GM21786 (cell line): ENCODE measurements around the gene POC5.
A peak's percentile ranks its signal among the peaks of the same experiment; 100 is the strongest.
"Not testable (repeated sequence)": the region's sequence is repeated elsewhere in the genome, so short reads cannot be mapped to it uniquely, and the experiment has no call there.

Experiments used
- ATAC-seq: cut with Tn5 transposase; IDR thresholded peaks from one replicate; pipeline ENCODE4 v1.9.1; 2021; ENCODE audit not compliant: unreplicated experiment

Gene POC5

DNA sequence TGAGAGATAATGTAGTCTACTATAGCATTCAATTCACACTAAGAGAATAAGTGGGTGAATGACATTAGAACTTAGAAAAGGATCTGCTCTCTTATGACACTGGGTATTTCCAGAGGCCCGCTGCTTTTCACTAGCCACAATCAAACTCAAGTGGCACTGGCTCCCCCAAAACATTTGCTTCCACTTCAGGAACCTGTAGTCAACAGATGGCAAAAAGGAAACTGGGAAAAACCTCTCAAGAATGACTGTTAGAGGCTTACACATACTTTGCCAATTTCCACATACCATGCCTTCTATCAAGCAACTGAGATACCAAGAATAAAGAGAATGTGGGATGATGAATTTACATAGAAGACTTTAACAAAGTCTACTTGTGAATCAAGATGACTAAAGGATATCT is 11.2 kb downstream of the POC5 start:
- ATAC-seq = no peak

DNA sequence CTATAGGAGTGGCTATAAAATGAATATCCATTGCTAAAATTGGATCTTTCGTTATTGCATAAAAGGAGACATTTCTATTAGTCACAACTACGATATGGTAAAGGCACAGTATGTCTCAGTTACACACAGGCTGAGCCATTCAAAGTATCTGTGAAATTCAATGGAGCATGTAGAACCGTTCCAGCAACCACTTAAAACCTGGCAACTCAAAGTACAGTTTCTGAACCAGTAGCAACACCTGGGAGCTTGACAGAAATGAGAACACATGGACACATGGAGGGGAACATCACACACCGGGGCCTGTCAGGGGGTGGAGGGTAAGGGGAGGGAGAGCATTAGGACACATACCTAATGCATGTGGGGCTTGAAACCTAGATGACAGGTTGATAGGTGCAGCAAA is 15.4 kb downstream of the POC5 start:
- ATAC-seq = no peak

DNA sequence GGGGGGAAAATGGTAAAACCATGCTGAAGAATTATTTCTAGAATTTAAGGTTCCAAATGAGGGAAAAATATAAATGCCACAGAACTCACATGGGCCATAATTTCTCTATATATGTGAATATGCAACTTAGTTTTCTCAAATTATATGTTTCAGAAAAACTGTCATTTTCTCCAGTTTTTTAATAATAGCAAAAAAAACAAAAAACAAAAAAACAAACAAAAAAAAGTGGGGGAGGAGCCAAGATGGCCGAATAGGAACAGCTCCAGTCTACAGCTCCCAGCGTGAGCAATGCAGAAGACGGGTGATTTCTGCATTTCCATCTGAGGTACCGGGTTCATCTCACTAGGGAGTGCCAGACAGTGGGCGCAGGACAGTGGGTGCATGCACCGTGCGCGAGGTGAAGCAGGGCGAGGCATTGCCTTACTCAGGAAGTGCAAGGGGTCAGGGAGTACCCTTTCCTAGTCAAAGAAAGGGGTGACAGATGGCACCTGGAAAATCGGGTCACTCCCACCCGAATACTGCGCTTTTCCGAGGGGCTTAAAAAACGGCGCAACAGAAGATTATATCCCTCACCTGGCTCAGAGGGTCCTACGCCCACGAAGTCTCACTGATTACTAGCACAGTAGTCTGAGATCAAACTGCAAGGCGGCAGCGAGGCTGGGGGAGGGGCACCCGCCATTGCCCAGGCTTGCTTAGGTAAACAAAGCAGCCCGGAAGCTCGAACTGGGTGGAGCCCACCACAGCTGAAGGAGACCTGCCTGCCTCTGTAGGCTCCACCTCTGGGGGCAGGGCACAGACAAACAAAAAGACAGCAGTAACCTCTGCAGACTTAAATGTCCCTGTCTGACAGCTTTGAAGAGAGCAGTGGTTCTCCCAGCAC is 21.5 kb downstream of the POC5 start:
- not testable (repeated sequence) for ATAC-seq

DNA sequence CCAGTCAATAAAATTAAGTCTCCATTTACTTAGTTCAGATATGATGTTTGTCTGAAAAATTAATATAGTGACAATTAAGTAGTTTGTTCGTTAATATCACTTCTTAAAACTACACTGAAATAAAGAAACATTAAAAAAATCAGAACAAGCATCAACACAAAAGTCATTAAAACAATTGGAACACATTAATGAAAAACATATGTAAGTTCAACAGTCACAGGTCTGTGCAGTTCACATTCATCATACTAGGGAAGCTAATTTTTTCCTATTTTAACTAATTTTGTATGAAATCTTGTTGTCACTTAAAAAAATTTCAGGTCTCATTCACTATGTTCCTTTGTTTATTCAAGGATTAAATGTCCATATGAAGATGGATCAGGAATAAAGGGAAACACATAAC is 22.5 kb downstream of the POC5 start:
- ATAC-seq = no peak

DNA sequence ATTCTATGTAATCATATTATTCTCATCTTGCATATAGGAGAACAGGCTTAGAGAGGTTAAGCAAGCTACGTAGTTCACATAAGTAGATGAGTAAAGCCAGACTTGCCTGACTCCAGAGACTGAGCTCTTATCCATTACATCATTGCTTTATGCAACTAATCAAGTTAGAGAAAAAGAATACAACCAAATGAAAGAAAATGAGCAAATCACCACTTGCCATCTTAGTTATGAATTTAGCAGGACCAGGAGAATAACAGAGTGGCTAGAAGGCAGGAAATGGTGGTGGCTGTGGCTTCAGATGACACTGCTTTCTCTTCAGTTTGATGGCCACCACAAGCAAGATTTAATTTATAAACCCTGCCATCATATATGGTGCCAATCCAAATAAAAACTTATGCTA is 26.6 kb downstream of the POC5 start:
- ATAC-seq = no peak

DNA sequence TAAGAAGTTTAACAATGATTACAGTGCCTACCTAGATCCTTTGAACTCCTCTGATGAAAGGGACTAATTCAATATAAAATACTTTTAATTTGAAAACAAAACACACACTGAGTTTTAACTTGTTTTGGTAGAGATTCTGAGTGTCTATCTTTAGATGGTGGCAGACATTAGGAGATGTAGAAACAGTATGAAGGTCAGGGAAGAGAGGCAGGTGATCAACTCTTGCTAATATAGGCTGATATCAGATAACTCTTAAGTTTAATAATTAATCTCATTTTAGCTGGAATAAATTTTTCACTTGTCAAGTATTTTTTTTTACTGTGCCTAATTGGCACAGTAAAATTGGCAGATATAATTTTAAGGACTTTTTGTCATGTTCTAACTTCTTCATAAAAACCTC is 30.8 kb downstream of the POC5 start:
- ATAC-seq = no peak

DNA sequence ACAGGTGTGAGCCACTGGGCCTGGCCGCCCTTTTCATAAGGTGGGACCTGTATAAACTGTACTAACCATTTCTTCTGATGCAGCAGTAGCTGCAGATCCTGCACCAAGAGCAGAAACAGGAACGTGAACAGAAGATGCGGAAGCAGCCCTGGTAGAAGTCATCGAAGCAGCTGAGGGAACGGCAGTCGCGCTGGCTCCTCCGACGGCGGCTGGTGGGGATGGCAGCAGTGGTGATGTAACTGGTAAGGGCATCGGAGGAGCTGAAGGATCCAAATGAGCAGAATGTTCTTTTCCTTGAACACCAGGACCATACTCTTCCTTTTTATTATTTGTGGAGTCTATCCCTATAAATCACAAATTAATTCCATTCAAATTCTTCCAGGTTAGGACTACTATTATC is 32.1 kb downstream of the POC5 start:
- no peak for ATAC-seq

DNA sequence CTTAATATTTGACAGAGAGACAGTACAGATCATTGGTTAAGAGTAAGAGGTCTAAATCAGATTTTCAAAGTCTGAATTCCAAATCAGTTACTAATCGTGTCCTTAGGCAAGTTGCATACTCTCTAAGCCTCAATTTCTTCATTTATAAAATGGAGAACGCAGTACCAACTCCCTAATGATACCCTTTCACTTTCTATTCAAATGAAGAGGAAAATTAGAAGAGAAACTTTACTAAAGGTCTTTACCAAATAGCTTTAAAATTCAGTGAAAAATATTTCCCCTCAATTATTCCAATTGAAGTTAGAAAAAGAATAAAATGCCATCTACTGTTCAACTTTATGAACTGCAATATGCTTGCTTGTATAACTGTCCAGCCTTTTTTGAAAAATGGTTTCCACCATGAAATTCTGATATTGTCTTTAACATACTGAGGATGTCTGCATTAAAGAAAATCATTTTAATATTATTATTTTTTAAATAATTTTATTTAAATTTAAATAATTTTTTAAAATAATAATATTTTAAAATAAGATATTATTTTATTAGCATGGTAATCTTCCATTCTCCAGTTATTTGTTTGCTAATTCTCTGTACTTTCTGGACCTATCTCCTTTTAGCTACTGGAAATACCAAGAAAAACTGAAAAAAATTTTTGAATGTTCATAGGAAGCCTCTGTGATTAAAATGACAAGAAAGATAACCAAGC is 36.0 kb downstream of the POC5 start:
- no peak for ATAC-seq

DNA sequence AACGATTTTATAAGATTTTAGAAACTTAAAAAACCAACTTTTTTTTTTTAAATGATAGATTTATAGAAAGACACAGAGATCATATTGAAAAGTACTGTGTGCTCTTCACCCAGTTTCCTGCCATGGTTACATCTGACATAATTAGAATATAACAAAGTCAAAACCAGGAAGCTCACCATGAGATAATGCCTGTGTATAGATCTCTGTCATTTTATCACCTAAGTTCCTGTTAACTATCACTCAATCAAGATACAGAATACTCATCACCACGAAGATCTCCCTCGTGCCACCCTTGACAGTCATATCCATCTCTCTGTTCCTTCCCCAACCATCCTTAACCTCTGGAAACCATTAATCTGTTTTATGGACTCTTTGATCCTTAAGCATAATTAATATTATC is 39.1 kb downstream of the POC5 start:
- ATAC-seq = no peak

DNA sequence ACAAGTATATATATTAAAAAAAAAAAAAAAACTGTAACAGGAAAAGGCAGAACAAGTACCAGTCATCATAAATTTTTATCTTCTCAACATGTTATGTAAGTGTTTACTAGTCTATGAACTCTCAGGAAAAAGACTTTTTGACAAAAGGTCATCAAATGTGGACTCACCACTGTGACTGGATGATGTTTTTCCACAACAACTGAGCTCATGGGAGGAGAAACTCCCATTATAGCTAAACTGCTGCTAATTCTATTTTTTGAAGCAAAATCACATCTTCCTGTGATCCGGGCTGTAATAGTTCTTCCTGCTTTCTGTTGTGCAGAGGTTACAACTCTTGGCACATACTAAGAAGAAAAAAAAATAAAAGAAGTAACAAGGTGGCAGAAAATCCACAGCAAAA is 39.6 kb downstream of the POC5 start:
- ATAC-seq = no peak

DNA sequence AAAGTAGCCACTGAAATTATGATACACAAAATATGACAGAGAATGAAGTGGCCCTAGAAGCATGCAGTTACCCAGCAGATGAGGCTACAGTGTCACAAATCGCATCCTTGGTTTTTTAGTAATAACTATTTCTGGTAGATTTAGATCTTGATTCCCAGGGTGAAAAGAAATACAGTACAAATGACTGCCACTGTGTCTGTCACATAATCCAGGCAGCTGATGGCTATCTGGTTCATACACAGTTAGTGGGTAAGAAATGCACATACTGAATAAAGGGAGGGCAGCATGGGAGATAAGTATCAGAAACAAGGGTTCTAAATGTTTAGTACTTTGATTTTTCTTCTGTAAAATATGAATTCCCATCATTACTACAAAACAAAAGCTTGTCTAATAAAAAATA is 41.5 kb downstream of the POC5 start:
- no peak for ATAC-seq

DNA sequence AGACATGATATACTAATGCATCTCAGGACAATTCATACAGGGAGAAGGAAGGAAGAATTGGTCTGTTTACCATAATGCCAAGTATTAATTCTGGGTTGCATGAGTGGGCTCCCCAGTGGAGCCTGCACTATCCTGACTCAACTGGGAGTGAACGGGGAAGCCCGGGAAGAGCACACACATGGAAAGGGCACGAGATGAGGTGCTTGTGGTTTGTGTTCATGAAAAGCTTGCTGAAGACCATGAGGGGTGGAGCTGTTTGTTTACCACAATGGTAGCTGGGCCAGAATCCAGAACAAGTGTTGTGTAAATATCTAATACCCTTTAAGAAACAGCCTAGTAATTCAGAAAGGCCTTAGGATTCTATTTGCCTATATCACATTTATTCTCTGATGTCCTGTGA is 44.6 kb downstream of the POC5 start:
- ATAC-seq = no peak

DNA sequence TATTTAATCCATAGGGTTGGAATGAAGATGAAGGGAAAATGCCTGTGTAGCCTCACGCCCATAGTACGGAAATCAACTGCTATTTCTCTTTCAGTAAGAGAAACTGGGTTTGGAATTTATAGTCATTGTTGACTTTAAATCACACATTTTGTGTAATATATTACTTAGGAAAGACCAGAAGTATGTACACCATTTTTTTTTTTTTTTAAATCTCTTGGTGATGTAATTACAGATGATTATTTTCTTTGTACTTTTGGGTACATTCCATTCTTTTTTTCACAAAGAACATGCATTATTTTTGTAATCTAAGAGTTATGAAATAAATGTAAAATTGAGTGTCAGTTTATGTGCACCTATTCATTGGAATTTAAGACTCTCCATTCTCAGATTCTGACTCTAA is 45.7 kb downstream of the POC5 start:
- ATAC-seq = no peak

DNA sequence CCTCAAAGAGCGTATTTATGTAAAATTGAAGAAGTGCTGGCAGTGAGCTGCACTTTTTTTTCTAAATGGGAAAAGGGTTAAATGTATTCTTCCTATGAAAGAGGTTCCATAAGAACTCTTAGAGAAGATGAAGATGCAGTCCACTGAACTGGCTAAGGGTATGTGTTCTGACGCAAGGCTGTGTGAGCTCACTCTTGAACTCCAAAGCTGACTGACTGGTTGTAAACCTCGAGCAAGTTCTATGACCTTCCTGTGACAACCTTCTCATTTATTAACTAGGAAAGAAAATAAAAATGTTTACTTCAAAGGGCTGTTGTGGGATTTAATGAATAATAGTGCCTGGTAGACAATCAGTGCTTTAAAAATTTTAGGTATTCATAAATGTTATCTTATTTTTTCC is 46.7 kb downstream of the POC5 start:
- ATAC-seq = no peak

DNA sequence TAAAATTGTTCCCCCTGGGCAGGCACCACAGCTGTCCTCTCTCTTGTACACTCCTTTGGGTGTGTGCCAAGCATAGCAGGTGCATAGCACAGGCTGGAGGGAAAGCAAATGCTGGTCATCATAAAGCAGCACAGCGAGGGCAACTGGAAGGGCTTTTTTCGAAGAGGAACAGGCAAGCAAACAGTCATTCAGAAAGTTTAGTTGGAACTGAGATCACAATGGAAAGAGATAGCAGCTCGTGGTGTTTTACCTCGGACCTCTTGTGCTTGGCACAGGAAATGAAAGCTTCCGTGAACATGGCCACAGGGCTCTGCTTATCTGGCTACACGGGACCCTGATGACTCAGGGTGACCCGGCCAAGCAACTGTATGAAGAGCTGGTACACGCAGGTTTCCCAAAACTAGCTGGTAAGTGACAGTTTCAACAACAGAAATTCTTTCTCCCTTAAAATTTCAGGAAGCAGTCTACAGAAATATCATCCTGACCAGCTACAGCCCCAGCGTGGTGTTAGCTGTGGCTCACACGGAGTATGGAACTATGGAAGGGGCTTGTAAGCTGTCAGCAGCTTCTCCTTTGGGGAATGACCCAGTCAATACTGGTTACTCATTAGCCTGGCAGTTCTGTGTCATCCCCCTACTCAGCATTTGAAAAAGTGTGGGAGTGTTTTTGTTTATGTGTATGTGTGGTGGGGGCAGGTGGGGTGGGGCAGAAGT is 48.1 kb downstream of the POC5 start:
- peak; percentile 95 for ATAC-seq

DNA sequence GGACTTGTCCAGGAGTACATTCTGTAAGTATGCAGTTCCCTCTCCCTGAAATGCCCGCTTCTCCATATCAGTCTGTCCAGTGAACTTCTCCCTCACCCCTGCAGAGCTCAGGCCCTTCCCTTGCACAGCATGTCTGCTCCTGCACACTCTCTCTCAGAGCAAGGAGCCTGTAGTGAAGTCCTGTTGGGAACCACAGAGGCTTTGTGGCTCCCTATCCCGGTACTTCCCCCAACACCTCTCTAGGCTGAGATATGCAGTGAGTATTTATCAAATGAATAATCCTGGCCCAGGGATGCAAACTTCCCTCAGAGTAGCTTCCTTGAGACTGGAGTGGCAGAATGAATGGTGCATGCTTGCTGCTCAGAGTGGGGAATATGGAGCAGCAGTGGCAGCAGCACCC is 48.8 kb downstream of the POC5 start:
- ATAC-seq = peak; percentile 4

DNA sequence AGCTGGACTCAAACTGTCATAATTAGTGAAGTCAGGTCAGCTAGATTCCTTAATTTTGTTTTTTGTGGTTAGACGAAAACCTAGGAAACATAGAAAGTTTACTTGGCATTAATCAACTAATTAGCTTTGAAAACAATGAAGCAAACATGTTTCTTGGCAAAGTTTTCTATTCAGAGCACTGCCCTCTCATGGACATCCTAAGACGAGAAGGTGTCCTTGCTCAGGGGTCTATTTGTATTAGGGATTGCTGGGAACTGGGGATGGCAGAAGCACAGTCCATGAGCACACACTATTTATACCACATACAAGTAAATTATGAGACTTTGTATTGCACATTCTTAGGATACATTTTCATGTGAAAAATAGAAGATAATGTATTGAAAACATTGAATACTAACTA is 49.7 kb downstream of the POC5 start:
- ATAC-seq = no peak

DNA sequence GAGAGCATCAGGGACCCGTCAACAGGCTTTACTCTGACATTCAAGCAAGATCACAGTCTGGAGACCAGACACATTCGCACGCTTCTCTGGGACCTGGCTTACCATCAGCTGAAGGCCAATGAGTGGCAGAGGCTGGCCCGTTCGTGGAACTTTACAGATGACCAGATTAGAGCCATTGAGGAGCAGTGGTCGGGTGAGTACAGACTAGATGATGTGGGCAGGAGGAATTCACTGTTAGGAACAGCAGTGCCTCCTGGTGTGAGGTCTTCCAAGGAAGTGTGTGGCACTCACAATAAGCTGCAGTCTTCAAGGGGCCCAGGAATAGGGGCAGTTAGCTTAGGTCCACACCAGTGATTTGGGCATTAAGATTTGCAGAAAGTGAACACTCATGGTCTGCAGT is 50.4 kb downstream of the POC5 start:
- no peak for ATAC-seq

DNA sequence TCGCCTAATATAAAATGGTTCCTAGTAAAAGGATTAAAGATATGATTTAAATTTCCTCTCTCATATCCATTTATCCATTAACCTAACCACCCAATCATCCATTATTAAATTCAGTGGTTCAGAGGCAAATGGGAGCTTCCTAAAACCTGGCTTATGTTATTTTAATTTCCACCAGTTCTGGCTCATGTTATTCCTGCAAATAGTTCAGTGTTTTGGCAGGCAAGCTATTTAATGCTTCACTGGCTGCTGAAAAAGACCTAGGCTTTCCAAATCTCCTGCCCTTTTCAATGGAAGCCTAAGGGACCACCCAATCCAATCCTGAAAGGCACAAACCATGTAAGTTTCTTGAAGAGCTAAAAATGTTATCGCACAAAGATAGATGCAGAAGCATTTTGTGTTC is 52.3 kb downstream of the POC5 start:
- no peak for ATAC-seq

DNA sequence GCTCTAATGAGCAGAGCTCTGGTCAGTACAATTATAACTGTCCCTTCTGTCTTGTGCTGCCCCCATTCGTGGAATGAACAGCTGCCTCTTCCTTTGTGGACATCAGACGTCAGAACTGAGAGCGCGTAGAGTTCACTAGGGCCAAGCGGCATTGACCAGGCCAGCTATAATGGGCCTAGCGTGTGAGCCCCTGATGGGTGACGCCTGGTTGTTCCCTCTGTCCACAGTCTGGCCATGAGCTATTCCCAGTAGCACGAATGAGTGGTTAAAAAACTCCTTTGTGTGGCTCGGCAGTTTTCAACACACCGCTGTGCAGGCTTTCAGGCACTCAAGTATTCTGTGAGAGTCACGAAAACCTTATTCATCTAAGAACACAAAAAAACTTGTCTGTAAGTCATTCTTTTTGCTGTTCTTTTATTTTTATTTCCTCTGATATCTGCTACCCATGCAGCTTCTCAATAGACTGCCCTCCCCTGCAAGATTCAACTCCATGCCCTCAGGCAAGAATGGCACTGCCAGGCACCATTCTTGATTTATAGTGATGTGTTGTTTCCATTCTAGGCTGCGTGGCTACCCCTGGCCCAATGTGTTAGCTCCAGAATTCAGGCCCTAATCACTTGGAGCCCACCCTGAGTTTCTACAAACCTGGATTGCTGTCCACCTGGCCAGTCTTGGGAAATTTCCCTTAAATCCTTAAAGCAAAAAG is 53.5 kb downstream of the POC5 start:
- ATAC-seq = no peak

DNA sequence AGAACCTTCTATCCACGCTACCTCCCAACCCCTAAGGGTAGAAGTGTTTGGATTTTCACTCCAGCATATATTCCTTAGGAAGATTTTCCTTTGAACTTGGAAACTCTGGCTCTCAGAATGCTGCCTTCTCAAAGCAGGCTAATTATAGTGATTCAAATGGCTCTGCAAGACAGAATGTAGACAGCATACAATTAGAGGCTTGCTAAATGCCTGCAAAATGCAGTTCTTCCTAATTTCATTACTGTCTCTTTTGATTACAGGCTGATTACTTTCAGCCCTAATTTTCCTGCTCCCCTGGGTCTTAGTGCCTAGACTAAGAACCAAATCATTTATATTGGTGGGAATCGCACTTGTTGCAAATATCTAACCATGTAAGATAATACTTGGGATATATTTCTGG is 55.2 kb downstream of the POC5 start:
- no peak for ATAC-seq
